ELR (cell line): ENCODE data around the gene N4BP3.
"Not testable (repeated sequence)": the region's sequence is repeated elsewhere in the genome, so short reads cannot be mapped to it uniquely, and the experiment has no call there.

Source experiments
- DNase-seq: peaks from one replicate; pipeline ENCODE4 v3.0.0-alpha.2; 2015; ENCODE audit warnings: low read depth

The N4BP3 gene, protein sequence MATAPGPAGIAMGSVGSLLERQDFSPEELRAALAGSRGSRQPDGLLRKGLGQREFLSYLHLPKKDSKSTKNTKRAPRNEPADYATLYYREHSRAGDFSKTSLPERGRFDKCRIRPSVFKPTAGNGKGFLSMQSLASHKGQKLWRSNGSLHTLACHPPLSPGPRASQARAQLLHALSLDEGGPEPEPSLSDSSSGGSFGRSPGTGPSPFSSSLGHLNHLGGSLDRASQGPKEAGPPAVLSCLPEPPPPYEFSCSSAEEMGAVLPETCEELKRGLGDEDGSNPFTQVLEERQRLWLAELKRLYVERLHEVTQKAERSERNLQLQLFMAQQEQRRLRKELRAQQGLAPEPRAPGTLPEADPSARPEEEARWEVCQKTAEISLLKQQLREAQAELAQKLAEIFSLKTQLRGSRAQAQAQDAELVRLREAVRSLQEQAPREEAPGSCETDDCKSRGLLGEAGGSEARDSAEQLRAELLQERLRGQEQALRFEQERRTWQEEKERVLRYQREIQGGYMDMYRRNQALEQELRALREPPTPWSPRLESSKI

DNA sequence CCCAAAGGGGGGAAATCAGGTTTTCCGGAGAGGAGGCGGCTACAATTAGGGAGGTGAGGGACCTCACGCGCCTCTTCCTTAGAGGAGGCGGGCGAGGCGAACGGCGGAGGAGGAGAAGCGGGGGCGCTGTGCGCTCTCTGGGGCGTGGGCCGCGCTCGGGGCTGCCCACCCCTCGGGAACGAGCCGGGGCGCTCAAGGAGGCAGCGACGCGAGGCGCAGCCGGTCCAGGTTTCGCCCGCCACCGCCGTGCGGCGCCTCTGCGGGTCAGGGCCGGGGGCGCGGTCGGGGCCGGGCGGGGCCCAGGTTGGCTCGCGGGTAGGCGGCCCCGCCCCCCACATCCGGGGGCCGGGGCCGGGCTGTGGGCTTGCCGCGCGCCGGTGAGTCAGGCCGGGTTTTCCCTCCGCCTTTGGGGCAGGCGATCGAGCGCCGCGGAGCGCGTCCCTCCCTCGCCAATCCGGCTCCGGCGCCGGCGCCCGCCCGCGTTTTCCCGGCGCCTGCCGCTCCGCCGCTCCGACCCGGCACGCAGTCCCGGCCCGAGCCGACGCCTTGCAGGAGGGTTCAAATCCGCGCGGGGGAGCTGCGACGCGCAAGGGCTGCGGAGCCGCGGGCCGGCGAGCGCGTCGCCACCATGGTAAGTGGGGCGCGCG lies at the start of gene N4BP3:
N4BP3 (plus strand) TSS at position 392 of the 647 bp plus-strand sequence. CDS start 6,052 bp downstream, outside the sequence.
- peak; percentile 76 for DNase-seq

DNA sequence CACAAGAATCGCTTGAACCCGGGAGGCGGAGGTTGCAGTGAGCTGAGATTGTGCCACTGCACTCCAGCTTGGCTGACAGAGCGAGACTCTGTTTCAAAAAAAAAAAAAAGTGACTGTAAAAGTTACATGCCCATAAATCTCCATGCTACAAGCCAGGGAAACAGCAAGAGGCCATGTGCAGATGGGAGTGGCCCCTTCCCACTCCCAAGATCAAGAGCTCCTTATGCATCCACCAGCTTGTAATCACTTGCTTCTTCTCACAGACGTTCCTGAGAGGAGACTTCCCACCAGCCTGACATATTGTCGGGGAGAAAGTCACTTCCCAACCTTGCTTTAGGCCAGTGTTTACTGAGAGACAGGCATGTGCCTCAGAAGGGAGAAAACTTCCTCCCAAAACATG lies 45.6 kb upstream of the N4BP3 start:
- DNase-seq = no peak

DNA sequence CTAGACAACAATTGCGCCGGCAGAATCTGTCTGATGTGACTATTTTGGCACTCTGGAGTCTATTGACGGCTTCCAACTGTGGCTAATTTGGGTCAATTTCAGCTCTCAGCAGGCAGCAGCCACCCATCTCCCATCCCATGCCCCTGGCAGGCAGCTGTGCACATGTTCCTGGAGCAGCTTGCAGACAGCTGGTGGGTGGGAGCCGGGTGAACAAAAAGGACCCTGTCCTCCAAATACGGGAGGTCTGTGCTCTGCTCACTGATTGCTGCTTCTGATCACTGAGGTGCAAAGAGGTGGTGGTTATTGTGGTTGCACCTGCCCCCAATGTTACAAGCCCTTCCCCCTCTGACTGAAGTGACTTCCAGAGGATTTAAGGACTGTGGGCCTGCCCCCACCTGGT lies 45.0 kb upstream of the N4BP3 start:
- no peak for DNase-seq

DNA sequence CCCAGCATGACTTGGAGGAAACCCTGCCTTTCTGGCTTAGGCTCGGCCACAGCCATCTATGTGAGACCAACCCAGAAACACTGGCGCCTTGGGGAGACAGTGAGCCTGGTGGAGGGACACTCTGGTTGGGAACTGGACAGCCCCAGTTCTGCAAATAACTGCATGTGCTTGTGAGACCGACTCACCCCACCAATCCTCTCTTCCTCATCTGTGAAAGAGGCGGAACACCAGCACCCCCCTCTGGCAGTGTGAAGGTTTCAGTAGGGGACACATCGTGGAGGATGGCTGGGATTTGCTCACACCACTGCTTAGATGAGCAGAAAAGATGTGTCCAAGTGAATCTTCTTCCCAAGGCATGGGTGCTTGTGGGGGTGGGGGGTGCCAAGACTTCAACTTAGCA lies 43.4 kb upstream of the N4BP3 start:
- DNase-seq = peak; percentile 53

DNA sequence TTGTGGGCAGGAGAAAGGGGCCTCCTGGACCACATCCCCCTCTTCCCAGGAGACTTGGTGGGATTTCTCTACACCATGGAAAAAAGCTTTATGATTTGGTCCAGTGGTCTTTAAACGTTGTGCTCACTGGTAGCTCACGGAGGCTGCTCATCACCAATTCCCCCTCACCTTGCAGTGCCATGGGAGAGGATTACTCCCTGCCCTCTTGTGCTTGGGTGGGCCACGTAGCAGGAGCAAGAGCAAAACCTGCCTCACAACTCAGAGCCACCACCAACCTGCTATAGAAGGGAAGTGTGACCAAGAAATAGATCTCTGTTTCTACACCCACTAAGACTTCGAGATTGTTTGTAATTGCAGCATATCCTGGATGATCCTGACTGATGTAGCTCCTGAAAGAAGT lies 42.2 kb upstream of the N4BP3 start:
- DNase-seq = no peak

DNA sequence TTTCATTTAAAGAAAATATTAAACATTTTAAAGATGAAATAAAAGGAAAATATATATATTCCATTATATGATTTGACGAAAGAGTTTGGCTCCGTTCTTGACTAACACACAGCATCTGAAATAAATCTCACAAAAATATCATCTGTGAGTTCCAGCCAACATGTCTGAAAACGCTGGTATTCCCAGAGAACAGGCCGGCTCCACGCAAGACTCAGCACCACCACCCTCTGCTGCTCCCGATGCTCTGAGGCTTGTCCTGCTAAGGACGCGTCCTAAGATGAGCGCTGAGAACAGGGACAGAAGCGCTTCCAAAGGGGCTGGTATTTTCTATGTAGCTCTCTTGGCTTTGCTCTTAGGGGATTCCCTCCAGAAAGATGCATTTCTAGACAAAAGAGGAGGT lies 40.6 kb upstream of the N4BP3 start:
- no peak for DNase-seq

DNA sequence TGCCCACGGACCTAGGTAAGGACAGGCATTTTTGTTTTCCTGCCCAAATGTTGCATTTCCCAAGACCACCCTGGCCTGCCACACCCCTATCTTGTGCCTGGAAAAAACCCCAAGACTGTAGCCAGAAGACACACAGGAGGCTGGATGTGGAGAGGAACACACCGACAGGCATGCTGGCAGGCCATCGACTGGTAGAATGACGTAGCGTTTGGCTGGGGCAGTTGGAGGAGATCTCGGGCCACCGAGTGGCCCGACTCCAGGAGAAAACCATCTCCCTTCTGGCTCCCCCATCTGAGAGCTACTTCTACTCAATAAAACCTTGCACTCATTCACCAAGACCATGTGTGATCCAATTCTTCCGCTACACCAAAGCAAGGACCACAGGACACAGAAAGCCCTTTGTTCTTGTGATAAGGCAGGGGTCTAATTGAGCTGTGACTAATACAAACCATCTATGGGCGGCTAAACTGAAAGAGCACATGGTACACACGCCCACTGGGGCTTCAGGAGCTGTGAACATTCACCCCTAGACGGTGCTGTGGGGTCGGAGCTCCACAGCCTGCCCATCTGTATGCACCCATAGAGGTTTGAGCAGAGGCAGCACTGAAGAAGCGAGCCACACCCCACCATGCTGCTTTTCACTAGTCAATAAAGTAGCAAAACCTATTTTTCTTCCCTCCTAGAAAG lies 38.9 kb upstream of the N4BP3 start:
- DNase-seq = peak; percentile 29

DNA sequence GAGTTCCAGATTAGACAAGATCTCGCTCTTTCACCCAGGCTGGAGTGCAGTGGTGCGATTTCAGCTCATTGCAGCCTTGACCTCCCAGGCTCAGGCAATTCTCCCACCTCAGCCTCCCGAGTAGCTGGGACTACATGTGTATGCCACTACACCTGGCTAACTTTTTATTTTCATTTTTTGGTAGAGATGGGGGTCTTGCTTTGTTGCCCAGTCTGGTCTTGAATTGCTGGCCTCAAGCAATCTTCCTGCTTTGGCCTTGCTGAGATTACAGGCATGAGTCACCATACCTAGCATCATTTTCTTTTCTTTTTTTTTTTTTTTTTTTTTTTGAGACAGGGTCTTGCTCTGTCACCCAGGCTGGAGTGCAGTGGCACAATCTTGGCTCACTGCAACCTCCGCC lies 36.4 kb upstream of the N4BP3 start:
- DNase-seq = peak; percentile 21

DNA sequence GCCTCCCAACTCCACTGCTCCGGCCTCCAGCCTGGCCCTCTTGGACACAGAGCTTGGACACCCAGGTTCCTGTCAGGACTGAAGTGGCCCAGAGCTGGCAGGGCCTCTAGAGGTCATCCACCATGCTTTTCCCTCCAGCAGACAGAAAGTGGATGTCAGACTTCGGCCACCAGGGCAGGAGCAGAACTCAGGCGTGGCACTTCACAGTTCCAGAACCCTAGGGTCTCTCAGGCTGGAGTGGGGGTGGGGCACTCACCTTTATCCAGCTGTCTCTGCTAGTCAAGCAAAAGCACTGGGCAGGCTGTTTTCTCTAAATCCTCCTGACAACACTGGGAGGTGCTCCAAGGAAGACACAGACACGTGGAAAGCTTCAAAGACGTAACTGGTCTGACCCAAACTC lies 35.6 kb upstream of the N4BP3 start:
- DNase-seq = no peak

DNA sequence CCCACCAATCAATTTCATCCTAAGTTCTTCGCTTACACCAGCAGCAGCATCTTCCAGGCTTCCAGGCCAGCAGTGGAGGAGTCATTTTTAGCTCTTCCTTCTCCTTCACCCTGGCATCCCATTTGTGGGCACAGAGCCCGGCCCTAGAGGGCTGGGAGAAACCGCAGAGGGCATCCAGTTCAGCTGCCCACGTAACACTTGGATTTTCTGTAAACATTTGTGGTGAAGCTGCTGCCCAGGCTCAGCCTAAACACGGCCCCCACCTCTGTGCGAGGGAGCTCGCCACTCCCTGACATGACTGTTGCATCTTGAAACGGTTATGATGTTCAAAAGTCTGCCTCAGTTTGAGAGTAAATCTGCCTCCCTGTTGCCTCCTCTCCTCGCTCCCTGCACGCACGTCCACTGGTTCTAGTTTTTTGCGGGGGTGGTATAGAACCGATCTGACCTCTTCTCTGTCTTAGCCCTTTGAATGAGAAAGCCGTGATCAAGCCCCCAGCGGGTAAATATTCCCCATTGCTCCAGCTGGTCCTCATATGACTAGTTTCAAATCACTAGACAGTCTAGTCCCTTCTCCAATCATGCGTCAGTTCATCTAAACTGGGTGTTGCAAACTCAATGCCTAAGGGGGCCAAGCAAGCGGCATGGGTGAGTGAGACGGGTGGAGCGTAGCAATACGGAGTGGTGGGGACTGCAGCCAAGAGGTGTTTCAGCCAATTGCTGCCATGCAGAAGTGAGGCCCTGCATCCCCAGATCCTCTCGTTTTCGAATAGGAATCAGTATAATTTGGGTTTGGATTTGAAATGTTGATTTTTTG lies 34.9 kb upstream of the N4BP3 start:
- peak; percentile 88 for DNase-seq

DNA sequence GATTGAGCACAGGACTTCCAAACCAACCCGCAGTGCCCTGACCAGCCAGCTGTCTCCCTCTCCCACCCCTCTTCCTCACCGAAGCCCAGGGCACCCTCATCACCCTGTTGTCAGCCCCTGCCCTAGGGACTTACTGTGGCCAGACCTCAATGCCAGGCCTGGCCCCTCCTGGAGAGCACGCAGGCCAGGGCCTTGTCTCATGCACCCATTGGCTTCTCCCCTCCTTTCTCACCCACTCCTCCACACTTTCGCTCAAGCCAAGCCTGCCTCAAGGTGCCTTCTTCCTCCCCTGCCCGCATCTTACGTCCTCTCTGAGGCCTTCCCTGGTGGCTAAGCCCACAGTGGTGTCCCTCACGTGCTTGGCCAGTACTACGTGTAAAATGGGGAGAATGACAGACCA lies 33.3 kb upstream of the N4BP3 start:
- no peak for DNase-seq

DNA sequence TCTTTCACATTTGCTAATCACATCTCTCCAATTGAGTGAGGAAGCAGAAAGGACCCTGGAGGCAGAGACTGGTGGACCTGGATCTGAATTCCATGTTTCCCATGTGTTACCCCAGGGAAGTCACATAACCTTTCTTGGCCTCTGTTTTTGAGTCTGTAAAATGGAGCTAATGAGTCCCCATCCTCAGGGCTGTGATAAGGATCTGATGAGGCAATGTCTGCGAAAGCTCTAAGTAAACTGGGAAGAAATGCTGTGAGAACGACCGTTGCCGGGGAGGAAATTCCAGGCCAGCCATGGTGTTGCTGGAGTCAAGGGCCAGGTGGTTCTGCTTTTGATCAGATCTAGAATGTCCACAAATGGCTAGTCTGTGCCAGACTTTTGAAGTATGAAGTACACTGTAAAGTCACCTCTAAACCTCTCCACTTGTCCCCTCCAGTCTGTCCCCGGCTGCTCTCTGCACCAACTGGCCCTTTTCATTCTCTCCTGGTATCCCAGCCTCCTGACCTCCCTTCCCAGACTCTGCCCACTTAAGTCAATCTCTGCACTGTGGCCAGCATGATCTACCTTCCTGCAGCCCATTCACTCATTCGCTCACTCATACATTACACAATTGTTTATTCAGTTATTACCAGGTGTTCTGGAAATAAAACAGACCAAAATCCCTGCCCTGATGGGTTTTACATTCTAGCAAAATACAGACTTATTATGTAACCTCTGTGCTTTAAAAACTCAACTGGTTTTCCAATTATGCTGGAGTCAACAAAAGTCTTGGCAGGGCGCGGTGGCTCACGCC lies 32.5 kb upstream of the N4BP3 start:
- no peak for DNase-seq

DNA sequence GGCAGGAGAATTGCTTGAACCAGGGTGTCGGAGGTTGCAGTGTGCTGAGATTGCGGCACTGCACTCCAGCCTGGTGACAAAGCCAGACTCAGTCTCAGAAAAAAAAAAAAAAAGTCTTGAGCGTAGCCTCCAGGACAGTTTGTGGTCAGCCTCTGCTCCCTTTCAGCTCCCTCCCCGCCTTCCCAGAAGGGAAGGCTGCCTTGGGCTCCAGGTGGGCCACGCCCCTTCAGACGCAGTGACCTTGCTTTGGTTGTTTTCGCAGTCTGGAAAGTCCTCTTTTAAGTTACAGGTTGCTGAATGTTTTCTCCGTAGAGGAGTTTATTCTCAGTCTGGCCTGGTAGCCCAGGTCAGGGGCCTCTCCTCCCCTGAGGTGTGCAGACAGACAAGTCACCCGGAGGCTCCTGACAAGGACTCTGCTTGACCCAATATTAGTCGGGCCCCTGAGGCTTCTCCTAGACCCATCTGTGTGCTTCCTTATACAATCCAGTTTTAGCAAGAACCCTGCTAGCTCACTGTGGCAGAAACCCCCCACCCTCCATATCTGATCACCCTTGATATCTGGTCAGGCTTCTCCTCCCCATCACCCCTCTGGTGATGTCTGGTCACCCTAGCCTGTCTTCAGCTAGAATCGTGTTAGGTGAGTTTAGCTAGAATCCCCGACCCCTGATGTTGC lies 31.6 kb upstream of the N4BP3 start:
- DNase-seq = no peak

DNA sequence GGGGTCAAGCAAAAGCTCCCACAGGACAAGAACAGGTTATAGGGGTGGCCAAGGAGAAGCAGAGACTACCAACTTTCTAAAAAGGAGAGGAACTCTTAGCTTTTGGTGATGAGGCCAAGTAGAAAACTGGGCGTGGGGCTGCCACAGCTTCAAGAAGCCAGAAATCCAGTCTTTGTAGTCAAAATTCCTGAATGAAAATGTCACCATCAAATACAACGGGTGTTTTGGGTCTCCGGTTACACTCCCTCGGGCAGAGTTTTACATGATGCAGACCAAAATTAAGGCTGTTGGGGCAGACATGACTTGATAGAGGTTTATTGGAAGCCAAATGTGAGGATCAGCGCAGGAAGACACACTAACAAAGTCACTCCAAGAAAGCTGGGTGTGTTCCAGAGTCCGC lies 29.4 kb upstream of the N4BP3 start:
- no peak for DNase-seq

DNA sequence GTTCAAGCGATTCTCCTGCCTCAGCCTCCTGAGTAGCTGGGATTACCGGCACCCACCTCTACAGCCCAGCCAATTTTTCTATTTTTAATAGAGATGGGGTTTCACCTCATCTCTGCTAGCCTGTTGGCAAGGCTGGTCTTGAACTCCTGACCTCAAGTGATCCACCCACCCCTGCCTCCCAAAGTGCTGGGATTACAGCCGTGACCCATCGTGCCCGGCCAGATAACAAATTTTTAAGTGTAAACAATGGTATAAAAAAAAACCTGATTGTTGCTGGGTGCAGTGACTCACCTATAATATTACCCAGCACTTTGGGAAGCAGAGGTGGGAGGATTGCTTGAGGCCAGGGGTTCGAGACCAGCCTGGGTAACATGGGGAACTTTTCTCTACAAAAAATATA lies 28.0 kb upstream of the N4BP3 start:
- no peak for DNase-seq

DNA sequence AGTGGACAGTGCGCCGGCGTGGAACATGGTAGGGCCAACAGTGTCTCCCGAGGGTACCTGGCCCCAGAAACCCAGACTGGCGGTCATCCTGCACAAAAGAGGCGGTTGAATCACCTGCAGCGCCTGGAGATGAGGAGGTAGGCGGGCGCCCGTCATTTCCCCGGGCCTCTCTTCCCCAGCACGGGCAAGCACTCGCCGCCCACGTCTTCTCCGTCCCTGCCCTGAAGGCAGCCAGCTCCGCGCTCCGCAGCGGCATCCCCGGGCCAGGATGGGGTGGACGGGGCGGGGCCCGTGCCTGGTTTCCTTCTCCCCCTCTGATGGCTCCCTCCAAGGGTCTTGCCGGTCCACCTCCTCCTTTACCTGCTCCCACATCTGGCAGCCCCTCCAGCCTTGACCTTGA lies 27.1 kb upstream of the N4BP3 start:
- peak; percentile 15 for DNase-seq

DNA sequence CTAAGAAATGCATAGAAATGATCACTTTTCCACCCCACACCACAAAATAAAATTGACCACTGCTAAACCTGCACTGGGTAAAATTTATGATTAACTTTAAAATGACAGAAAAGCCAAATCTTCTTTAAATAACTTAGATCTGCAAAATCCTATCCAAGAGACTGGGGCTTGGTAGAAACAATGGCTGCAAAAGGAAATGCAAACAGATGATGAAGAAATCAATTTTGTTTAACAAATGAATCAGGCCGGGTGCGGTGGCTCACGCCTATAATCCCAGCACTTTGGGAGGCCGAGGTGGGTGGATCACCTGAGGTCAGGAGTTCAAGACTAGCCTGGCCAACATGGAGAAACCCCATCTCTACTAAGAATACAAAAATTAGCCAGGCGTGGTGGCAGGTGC lies 26.1 kb upstream of the N4BP3 start:
- DNase-seq = not testable (repeated sequence)

DNA sequence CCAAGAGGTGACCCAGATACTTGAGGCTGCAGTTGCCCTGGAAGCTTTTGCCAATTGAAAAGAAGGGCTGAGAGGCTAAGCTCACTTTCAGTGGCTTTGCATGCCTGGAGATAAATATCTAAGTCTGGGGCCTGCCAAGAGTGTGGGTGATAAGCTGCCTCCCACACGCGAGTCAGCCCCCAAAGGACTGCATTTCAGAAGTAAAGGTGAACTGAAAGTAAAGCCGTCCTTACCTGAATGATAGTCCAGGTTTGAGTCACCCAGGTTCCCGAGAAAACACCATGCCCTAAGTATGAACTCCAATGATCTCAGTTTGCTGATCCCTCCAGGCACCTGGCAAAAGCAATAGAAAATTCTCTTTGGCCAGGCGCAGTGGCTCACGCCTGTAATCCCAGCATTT lies 22.5 kb upstream of the N4BP3 start:
- DNase-seq = no peak

DNA sequence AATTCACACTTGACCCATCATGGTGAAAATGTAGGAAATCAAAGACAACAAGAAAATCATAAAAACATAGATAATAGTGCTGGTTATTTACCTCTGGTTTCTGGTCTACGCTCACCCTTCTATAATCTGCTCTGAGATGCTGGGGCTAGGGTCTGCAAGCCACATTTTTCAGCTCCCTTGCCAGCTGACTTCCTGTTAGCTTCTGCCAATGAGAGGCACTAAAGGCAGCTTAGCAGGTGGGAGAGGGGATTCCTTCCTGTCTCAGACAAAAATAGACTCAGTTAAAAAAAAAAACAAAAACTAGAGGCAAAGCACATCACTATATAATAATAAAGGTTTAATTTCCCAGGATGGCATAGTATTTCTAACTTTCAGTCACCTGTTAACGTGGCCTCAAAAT lies 20.2 kb upstream of the N4BP3 start:
- DNase-seq = no peak

DNA sequence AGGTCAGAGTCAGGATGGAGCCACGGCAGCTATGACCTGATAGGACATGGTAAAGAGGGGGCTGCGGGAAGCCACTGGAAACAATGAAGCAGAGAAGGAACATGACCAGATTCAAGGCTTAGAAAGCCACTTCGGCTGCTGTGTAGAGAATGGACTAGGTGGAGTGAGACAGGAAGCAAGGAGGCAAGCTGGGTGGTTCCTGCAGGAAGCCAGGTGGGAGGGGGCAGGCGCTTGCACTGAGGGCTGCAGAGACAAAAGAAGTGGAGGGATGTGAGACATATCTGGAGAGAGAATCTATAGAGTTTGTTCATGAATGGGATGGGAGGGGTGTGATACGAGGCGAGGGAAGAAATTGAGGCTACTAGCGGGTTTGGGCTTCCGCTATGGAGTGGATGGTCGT lies 19.0 kb upstream of the N4BP3 start:
- no peak for DNase-seq

DNA sequence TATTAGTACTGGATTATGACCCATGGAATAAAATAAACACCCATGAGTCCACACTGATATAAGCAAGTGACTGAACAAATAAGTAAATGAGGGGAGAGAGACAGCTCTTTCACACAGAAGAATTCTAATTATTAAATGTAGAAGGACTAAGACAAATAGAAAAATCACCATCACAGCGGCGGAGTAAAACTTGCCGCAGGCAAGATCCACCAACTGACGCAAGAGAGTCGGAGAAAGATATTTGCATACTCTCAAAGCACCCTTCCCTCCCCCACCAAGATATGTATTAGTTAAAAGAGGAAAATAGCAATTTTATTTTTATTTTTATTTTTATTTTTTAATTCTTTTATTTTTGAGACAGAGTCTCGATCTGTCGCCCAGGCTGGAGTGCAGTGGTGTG lies 14.6 kb upstream of the N4BP3 start:
- no peak for DNase-seq
